Measurements from ENCODE around the gene ENTR1.

The ENTR1 gene

DNA sequence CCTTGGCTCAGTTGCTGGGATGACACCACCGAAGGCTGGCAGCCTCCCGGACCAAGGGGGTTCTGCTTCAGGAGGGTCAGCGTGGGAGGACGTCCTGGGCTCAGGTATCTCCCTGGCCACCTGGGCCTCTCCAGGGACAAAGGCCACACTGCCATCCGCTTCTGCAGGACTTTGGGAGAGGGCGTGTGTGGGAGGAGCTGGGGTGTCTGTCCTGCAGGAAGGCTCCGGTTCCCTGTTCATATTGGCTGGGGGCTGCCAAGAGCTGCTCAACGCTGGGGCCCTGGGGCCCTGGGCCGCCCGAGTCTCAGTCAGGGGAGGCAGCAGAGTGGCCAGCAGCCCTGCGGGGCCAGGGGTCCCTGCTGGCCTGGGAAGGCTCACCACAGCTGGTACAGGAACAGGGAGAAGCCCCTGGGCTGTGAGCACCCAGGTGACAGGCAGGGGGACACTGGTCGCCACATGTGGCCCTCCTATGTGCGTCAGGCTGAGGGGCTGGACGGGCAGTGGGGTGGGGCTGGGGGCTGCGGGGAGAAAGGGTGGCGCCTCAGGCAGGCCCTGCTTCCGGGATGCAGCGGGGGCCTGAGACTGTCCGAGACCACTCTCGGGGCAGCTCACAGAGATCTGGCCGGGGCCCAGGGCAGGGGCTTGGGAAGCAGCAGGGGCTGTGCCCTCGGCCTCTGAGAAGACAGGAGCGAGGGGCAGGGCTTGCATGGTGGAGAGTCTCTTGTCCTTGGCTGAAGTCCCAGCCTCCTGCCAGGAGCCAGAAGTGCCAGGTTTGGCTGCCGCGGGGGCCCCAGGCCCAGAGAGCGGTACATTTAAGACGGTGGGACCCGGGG lies 32.0 kb downstream of the ENTR1 start:
- H2AFZ ChIP-seq (ENCODE audit: low read length): no peak overlapping the region
- no peak overlapping the region for H3K4me2 ChIP-seq (ENCODE audit: low read depth, low read length)
- no peaks in the 10 kb centered on the region for H3K27me3 ChIP-seq (replicated peaks; ENCODE audit: insufficient read depth, low read length)
- no peaks in the 10 kb centered on the region for H3K9me2 ChIP-seq (replicated peaks; ENCODE audit: insufficient read depth, low read length)
- TF ChIP-seq, protein P1, sequence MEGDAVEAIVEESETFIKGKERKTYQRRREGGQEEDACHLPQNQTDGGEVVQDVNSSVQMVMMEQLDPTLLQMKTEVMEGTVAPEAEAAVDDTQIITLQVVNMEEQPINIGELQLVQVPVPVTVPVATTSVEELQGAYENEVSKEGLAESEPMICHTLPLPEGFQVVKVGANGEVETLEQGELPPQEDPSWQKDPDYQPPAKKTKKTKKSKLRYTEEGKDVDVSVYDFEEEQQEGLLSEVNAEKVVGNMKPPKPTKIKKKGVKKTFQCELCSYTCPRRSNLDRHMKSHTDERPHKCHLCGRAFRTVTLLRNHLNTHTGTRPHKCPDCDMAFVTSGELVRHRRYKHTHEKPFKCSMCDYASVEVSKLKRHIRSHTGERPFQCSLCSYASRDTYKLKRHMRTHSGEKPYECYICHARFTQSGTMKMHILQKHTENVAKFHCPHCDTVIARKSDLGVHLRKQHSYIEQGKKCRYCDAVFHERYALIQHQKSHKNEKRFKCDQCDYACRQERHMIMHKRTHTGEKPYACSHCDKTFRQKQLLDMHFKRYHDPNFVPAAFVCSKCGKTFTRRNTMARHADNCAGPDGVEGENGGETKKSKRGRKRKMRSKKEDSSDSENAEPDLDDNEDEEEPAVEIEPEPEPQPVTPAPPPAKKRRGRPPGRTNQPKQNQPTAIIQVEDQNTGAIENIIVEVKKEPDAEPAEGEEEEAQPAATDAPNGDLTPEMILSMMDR (IDR thresholded peaks at IDR 0.05; ENCODE audit: low read length): no peak
- no peak for TF ChIP-seq EZH2 (optimal IDR thresholded peaks at IDR 0.05; ENCODE audit: low read depth, low read length)
- no peak for DNase-seq
- H3K9me3 ChIP-seq (replicated peaks; ENCODE audit: insufficient read depth, low read length): no peaks in the 10 kb centered on the region
- no peaks in the 10 kb centered on the region for H4K20me1 ChIP-seq (ENCODE audit: insufficient read depth, low read length)
- no peak overlapping the region for H3K9ac ChIP-seq (ENCODE audit: low read length)
- no peak overlapping the region for H3K27ac ChIP-seq (ENCODE audit: low read length)
- H3K4me1 ChIP-seq (ENCODE audit: low read length): no peaks in the 10 kb centered on the region
- no peaks in the 10 kb centered on the region for H3F3A ChIP-seq (ENCODE audit: insufficient read depth, low read length)
- no peaks in the 10 kb centered on the region for H3K79me2 ChIP-seq (ENCODE audit: low read length)
- H3K36me3 ChIP-seq (replicated peaks; ENCODE audit: insufficient read depth, low read length): no peaks in the 10 kb centered on the region
- H3K4me3 ChIP-seq (ENCODE audit: low read length): no peak overlapping the region

DNA sequence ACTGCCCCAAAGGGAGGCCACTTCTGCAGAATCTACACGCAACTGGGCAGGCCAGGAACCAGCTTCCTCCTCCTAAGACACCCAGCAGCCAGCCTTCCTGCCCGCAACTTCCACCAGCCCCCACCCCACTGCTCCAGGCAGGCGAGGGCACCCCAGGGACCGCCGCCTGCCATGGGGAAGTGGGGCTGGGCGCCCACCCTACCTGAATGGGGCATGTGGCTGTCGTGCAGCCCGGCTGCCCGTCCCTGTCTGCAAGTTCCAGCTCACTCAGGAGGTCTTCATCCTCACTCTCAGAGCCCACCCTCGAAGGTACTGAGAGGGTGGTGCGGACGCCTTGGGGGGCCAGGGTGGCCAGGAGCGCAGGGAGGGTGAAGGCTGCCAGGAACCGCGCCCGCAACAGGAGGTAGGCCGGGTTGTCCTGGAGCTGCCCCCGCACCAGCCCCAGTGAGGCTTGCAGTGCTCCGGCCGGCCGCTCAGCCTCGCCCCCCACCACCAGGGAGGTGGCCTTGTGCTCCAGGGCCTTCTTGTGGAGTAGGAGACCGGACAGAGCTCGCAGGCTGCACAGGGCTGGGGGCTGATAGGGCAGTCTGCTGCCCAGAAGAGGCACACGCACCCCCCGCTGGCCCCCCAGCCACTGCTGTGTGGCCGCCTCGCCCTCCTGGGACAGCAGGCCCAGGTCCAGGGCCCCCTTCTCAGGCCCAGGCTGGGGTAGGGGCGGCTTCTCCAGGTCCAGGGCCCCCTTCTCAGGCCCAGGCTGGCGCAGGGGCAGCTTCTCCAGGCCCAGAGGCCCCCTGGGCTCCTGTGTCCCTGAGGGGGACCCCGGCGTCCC lies 32.9 kb downstream of the ENTR1 start:
- no peak overlapping the region for H2AFZ ChIP-seq (ENCODE audit: low read length)
- no peak overlapping the region for H3K4me2 ChIP-seq (ENCODE audit: low read depth, low read length)
- no peaks in the 10 kb centered on the region for H3K4me1 ChIP-seq (ENCODE audit: low read length)
- H4K20me1 ChIP-seq (ENCODE audit: insufficient read depth, low read length): no peaks in the 10 kb centered on the region
- no peaks in the 10 kb centered on the region for H3K79me2 ChIP-seq (ENCODE audit: low read length)
- H3K27me3 ChIP-seq (replicated peaks; ENCODE audit: insufficient read depth, low read length): peaks cover 7% of the 10 kb centered on the region; the same call in 1 of the 2 replicates
- no peak for DNase-seq
- H3K27ac ChIP-seq (ENCODE audit: low read length): no peak overlapping the region
- no peaks in the 10 kb centered on the region for H3K9me3 ChIP-seq (replicated peaks; ENCODE audit: insufficient read depth, low read length)
- no peaks in the 10 kb centered on the region for H3K36me3 ChIP-seq (replicated peaks; ENCODE audit: insufficient read depth, low read length)
- H3K4me3 ChIP-seq (ENCODE audit: low read length): no peak overlapping the region
- TF ChIP-seq, protein P1 (IDR thresholded peaks at IDR 0.05; ENCODE audit: low read length): no peak
- TF ChIP-seq EZH2 (optimal IDR thresholded peaks at IDR 0.05; ENCODE audit: low read depth, low read length) (no peak), EZH2phosphoT487 (IDR thresholded peaks at IDR 0.05; ENCODE audit: low read length) (no peak)
- H3K9ac ChIP-seq (ENCODE audit: low read length): no peak overlapping the region
- H3F3A ChIP-seq (ENCODE audit: insufficient read depth, low read length): no peaks in the 10 kb centered on the region
- H3K9me2 ChIP-seq (replicated peaks; ENCODE audit: insufficient read depth, low read length): no peaks in the 10 kb centered on the region

DNA sequence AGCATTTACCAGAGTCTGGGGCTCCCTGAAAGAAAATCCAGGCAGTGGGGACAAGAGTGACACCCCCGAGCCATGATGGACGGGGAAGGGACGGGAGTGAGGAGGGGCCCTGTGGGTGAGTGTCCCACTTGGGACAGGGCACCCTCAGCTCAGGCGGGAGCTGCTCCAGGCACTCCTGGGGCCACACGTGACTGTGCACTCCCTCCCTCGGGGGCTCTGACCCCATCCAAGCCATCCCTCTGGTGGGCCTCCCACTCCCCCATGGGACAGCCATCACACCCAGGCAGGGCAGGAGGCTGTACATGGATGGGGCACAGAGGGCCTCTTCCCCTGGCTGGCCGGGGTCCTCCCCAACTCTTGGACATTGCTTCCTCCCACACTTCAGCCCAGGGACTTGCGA lies 34.0 kb downstream of the ENTR1 start:
- Histone ChIP-seq H3K4me1 (ENCODE audit: low read length) (no peaks in the 10 kb centered on the region), H3K36me3 (replicated peaks; ENCODE audit: insufficient read depth, low read length) (no peaks in the 10 kb centered on the region), H4K20me1 (ENCODE audit: insufficient read depth, low read length) (no peaks in the 10 kb centered on the region), H3K9me3 (replicated peaks; ENCODE audit: insufficient read depth, low read length) (no peaks in the 10 kb centered on the region), H3K79me2 (ENCODE audit: low read length) (no peaks in the 10 kb centered on the region), H3K4me3 (ENCODE audit: low read length) (no peak overlapping the region), H3K9me2 (replicated peaks; ENCODE audit: insufficient read depth, low read length) (no peaks in the 10 kb centered on the region), H2AFZ (ENCODE audit: low read length) (no peak overlapping the region), H3K27me3 (replicated peaks; ENCODE audit: insufficient read depth, low read length) (peaks cover 13% of the 10 kb centered on the region; the same call in 1 of the 2 replicates), H3F3A (ENCODE audit: insufficient read depth, low read length) (no peaks in the 10 kb centered on the region), H3K4me2 (ENCODE audit: low read depth, low read length) (no peak overlapping the region), H3K27ac (ENCODE audit: low read length) (no peak overlapping the region), H3K9ac (ENCODE audit: low read length) (no peak overlapping the region)
- no peak for DNase-seq
- TF ChIP-seq EZH2phosphoT487 (IDR thresholded peaks at IDR 0.05; ENCODE audit: low read length) (no peak), EZH2 (optimal IDR thresholded peaks at IDR 0.05; ENCODE audit: low read depth, low read length) (no peak)
- TF ChIP-seq, protein P1 (IDR thresholded peaks at IDR 0.05; ENCODE audit: low read length): no peak
